H1 (cell line): ENCODE measurements around the gene LY9. TPM values are rescaled to one million over a fixed set of nuclear protein-coding genes. Genes with fewer than 3 reads are reported as not detected.

ENCODE experiments used
- TAF1 ChIP-seq: IDR thresholded peaks from 2 replicates; pipeline ENCODE4 v1.6.1; 2011; ENCODE audit warnings: mild to moderate bottlenecking, low read depth, low read length
- polyA plus RNA-seq, 7 experiments: library from polyadenylated mRNA; depleted of rRNA in 3 of 7; stranded (reverse) in 5 of 7; unstranded in 2 of 7; fragments of >200 nt in 5 of 7; fragments of 200-250 nt in 2 of 7; gene quantifications; 1 replicate in 5 of 7; 2 replicates in 1 of 7; 4 replicates in 1 of 7; pipeline versions ENCODE4 v1.2.1 to v1.2.3, GENCODE V29; 2011 to 2013; ENCODE audit warnings: missing spikeins in 2 of 7, mixed read lengths in 2 of 7
- total RNA-seq: library from RNA; stranded (reverse); fragmentation: NEBNext Ultra II Directional; extraction: Animal tissue kit (Norgen Biotek cat#: 25700); gene quantifications from 2 replicates; pipeline ENCODE4 v1.2.1, GENCODE V29; 2021

The LY9 gene
- total and polyA plus RNA-seq, 2 of the 8 experiments (the other 6 are each of a cell fraction or from before 2014, with no cell fraction given), result not detected

GRCh38 chr1:160855181-160855981, 59.4 kb downstream of the LY9 start (continued):
- no peak for TF ChIP-seq TAF1
